Measurements from ENCODE around the gene LRBA. TPM values are rescaled to one million over a fixed set of nuclear protein-coding genes. Genes with fewer than 3 reads are reported as not detected.

LRBA gene
- polyA plus RNA-seq, 2 of the 4 experiments (the other 2 are of a cell fraction), result 10.7 to 25.1 TPM

DNA sequence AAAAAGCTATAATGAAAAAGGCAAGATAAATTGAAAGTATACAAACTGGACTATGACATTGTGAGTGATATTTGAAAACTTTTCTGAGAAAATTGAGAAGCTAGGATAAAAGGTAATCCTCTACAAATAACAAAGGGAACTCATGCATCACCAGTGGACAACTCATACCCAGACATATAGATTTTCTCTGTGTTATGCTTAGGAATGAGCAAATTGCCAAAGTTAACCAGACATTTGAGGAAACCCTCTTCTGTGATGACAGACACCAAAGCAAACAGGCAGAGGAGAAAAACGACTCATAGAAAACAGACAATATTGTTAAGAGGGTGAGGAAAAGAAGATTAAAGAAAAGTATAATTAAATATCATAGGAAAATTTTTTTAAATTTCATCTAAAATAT is 246.6 kb downstream of the LRBA start (continued):
- TF ChIP-seq, protein P1, sequence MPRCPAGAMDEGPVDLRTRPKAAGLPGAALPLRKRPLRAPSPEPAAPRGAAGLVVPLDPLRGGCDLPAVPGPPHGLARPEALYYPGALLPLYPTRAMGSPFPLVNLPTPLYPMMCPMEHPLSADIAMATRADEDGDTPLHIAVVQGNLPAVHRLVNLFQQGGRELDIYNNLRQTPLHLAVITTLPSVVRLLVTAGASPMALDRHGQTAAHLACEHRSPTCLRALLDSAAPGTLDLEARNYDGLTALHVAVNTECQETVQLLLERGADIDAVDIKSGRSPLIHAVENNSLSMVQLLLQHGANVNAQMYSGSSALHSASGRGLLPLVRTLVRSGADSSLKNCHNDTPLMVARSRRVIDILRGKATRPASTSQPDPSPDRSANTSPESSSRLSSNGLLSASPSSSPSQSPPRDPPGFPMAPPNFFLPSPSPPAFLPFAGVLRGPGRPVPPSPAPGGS (IDR thresholded peaks at IDR 0.05), result no peak
- no peak for TF ChIP-seq POLR2AphosphoS2 (conservative IDR thresholded peaks at IDR 0.05; ENCODE audit: low read length)

- FAIRE-seq (no peak), DNase-seq (ENCODE audit: low read depth in 1 of 2, low spot score in 1 of 2) (no peak), ATAC-seq (no peak)
- POLR2A ChIA-PET, result no interaction called here
- Histone ChIP-seq H3K4me3 (no peak overlapping the region), H3K4me2 (no peak overlapping the region), H3K9me3 (no peaks in the 10 kb centered on the region), H3K27ac (no peak overlapping the region), H3K4me1 (peaks cover 23% of the 10 kb centered on the region)
- 93% methylated on average over 2 of the region's 2 CpGs for WGBS (ENCODE audit: missing lambda C conversion rate)
- CTCF ChIA-PET, result no interaction called here
- TF ChIP-seq HMGXB4 (CRISPR knock-in tag; IDR thresholded peaks at IDR 0.05; ENCODE audit: borderline replicate concordance) (no peak), REST (IDR thresholded peaks at IDR 0.05) (no peak), ELK1 (IDR thresholded peaks at IDR 0.05; ENCODE audit: low read depth, low read length) (no peak), BHLHE40 (IDR thresholded peaks at IDR 0.05; ENCODE audit: low read depth, low read length) (no peak), JUN (IDR thresholded peaks at IDR 0.05) (no peak), MYC (IDR thresholded peaks at IDR 0.05; ENCODE audit: borderline replicate concordance, low read length) (no peak), CTCF (IDR thresholded peaks at IDR 0.05) (no peak), JUNB (IDR thresholded peaks at IDR 0.05) (no peak), TP53 (CRISPR knock-in tag; IDR thresholded peaks at IDR 0.05) (no peak), CBX8 (IDR thresholded peaks at IDR 0.05) (no peak), GATA3 (IDR thresholded peaks at IDR 0.05; ENCODE audit: borderline replicate concordance) (no peak), ZNF302 (CRISPR knock-in tag; IDR thresholded peaks at IDR 0.05) (no peak)
- TF ChIP-seq, protein P2, sequence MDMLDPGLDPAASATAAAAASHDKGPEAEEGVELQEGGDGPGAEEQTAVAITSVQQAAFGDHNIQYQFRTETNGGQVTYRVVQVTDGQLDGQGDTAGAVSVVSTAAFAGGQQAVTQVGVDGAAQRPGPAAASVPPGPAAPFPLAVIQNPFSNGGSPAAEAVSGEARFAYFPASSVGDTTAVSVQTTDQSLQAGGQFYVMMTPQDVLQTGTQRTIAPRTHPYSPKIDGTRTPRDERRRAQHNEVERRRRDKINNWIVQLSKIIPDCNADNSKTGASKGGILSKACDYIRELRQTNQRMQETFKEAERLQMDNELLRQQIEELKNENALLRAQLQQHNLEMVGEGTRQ (IDR thresholded peaks at IDR 0.05), result no peak
- TF ChIP-seq, protein P3, sequence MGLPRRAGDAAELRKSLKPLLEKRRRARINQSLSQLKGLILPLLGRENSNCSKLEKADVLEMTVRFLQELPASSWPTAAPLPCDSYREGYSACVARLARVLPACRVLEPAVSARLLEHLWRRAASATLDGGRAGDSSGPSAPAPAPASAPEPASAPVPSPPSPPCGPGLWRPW (IDR thresholded peaks at IDR 0.05), result no peak
- TF ChIP-seq, protein P1 (IDR thresholded peaks at IDR 0.05), result no peak
Observed at GRCh38 chr4:150765216-150765615, 249.9 kb downstream of the LRBA start.

Data from A549 (cell line).